Measurements from ENCODE around the gene ACOT6. TPM values are rescaled to one million over a fixed set of nuclear protein-coding genes. Genes with fewer than 3 reads are reported as not detected.
"Not testable (repeated sequence)": the region's sequence is repeated elsewhere in the genome, so short reads cannot be mapped to it uniquely, and the experiment has no call there.

ACOT6 gene
- total RNA-seq, 1 experiment from 2014 or later, result not detected

DNA sequence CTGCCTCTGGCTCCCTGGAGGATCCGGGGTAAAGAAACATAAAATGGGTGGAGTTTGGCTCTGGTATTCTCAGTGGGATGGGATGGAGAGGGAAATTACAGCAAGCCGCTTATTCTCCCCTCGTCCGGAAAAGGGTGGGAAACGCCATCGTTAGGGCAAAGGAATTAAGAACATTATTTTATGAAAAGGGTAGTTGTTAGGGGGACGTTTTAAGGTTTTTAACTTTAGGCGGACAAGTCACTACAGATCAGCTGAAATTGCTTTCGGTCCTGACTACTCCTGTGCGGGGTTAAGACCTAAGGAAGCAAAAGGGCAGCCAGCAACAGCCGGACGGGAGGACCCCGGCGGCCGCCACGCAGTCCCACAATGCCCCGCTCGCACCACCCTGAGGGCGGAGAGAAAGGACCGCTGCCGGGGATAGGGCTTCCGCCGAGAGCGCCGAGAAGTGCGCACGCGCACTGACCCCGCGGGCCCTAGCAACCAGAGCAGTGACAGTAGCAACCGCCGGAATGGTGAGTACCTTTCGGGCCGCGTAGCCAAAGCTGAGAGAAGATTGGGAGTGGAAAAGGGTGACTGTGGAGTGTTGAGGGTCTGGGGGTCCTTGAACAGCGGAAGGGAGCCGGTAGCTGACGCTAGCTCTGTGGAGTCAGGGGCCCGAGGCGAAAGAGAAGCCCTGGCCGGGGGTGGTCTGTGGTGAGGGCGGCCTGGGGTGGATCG lies 32.4 kb downstream of the ACOT6 start, which contains the start of gene DNAL1:
TSS of gene DNAL1 (plus strand) at position 456 of the 717 bp plus-strand sequence. CDS start at position 510, 54 bp downstream.
- peak; percentile 91 for DNase-seq (ENCODE audit: low spot score)

GRCh38 chr14:73645248-73645610 lies 32.9 kb downstream of the ACOT6 start:
- DNase-seq (ENCODE audit: low spot score), result no peak

DNA sequence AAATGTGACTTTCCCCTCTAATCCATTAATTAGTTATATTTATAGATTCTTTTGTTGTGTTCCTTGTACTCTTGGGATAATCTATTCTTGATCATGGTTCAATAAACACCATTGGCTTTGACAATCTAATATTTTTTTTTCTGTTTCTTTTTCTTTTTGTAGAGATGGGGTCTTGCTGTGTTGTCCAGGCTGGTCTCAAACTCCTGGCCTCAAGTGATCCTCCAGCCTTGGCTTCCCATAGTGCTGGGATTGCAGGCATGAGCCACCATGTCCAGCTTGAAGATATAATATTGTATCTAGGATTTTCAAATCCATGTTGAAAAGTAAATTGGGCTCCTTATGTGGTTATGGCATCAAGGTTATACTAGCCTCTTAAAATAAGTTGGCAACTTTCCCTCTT lies 38.7 kb downstream of the ACOT6 start:
- DNase-seq (ENCODE audit: low spot score), result no peak

GRCh38 chr14:73655851-73656250 lies 43.5 kb downstream of the ACOT6 start:
- DNase-seq (ENCODE audit: low spot score), result no peak

- DNase-seq (ENCODE audit: low spot score), result not testable (repeated sequence)
Measured at GRCh38 chr14:73659202-73659601, 46.9 kb downstream of the ACOT6 start.

GRCh38 chr14:73660511-73660910 lies 48.2 kb downstream of the ACOT6 start:
- DNase-seq (ENCODE audit: low spot score), result no peak

DNA sequence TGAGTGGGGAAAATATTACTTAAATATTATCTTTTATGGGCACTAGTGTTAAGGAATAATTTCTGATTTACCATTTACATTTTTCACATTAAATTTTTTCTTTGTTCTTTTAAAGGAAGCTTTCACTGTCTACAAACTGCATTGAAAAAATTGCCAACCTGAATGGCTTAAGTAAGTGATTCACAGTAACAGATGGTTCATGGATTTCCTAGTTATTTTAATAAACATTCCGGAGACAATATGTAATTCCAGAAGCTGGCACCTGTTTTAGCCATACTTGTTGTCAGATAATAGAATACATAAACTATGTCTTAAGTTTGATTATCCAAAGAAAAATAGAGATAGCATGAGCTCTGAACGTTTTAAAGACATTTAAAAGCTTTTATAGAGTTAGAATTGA lies 49.6 kb downstream of the ACOT6 start:
- DNase-seq (ENCODE audit: low spot score), result no peak

- peak; percentile 71 for DNase-seq (ENCODE audit: low spot score)
Measured at GRCh38 chr14:73662487-73662943, 50.2 kb downstream of the ACOT6 start.

DNA sequence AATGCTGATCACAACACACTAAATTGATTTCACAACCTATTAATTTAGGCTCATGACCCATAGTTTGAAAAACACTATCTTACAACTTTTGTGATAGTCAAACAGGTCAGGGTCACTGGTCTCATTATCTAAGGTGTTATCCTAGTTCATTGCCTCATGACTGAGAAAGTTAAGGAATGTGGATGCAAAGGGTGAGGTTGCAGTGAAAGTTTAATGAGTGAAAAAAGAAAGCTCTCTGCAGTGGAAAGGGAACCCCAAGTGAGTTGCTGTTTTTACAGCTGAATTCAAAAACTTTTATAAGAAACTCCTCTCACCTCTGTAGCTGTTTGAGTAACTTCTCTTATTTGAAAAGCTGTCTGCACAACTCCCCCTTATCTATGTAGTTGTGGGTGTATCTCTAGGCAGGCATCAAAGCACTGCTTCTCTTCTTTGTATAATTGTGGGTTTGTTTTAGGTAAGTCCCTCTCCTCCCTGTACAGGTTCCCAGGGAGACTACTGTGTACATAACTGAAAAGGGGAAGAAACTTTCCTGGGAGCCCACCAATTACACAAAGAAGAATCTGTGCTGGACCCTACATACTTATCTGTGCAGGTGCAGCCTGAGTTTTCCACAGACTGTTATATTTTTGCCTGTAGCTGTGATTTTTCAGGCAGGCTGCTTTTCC lies 51.4 kb downstream of the ACOT6 start:
- DNase-seq (ENCODE audit: low spot score), result no peak

GRCh38 chr14:73665130-73665529 lies 52.8 kb downstream of the ACOT6 start:
- no peak for DNase-seq (ENCODE audit: low spot score)

DNA sequence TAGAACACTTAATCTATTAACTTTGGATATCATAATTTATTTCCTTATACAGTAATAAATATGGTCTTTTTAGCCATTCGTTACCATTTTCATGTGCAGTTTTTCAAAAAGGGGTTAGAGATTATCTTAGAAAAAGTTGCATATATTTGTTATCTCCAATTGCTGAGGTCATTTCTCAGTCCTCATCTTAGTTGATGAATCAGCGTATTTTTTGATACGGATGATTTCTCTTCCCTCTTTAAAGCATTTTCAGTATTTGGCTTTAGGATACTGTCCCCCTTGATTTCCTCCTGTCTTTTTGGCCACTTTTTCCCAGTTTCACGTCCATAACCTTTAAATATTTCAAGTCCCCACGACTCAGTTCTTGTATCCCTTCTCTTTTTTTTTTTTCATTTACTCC lies 54.3 kb downstream of the ACOT6 start:
- no peak for DNase-seq (ENCODE audit: low spot score)

GRCh38 chr14:73667854-73668253 lies 55.5 kb downstream of the ACOT6 start:
- DNase-seq (ENCODE audit: low spot score), result no peak

Small RNA genes within 50 kb of the gene (small RNA-seq; reads per million reads assigned to genes)
- gene RNU6-240P, result not detected

Other genes starting within 250 kb of the ACOT6 start
- 19.6 and 19.9 TPM in 2 replicates for gene NUMB, start 154.0 kb upstream of the ACOT6 start, total RNA-seq (2014; rRNA removed; shearing (Covaris generic))
- 17.9 and 23.3 TPM in 2 replicates for gene RIOX1, start 121.6 kb upstream of the ACOT6 start, total RNA-seq (2014; rRNA removed; shearing (Covaris generic))
- gene ACOT1, start 75.4 kb upstream of the ACOT6 start, total RNA-seq (2014; rRNA removed; shearing (Covaris generic)), result 4.0 and 4.1 TPM in 2 replicates
- gene HEATR4, start 53.6 kb upstream of the ACOT6 start, total RNA-seq (2014; rRNA removed; shearing (Covaris generic)), result 0.10 TPM in 1 of 2 replicates, not detected in the other
- gene ACOT2, start 43.3 kb upstream of the ACOT6 start, total RNA-seq (2014; rRNA removed; shearing (Covaris generic)), result 18.3 and 19.2 TPM in 2 replicates
- 3.3 and 3.5 TPM in 2 replicates for gene ACOT4, start 20.6 kb upstream of the ACOT6 start, total RNA-seq (2014; rRNA removed; shearing (Covaris generic))
- gene DNAL1, start 32.5 kb downstream of the ACOT6 start, total RNA-seq (2014; rRNA removed; shearing (Covaris generic)), result 1.1 and 3.2 TPM in 2 replicates
- gene PNMA1, start 101.9 kb downstream of the ACOT6 start, total RNA-seq (2014; rRNA removed; shearing (Covaris generic)), result 6.3 and 7.5 TPM in 2 replicates
- gene PTGR2, start 239.3 kb downstream of the ACOT6 start, total RNA-seq (2014; rRNA removed; shearing (Covaris generic)), result 2.5 and 4.2 TPM in 2 replicates